AG08396 (cell line): ENCODE measurements around the gene PARVB.

ENCODE experiments used
- DNase-seq: peaks from one replicate; pipeline ENCODE4 v3.0.0; 2012; ENCODE audit warnings: low spot score, mixed read lengths

Gene PARVB

GRCh38 chr22:44089717-44090570 is 65.8 kb downstream of the PARVB start:
- no peak for DNase-seq

GRCh38 chr22:44090571-44090905 is 66.4 kb downstream of the PARVB start:
- DNase-seq: no peak

GRCh38 chr22:44091021-44091721 is 67.1 kb downstream of the PARVB start:
- DNase-seq: no peak

GRCh38 chr22:44091751-44092150 is 67.6 kb downstream of the PARVB start:
- DNase-seq: no peak

- no peak for DNase-seq
Observed at GRCh38 chr22:44092636-44093220, 68.6 kb downstream of the PARVB start.

GRCh38 chr22:44093791-44094190 is 69.7 kb downstream of the PARVB start:
- DNase-seq: no peak

- no peak for DNase-seq
Observed at GRCh38 chr22:44094751-44095302, 70.7 kb downstream of the PARVB start.

- no peak for DNase-seq
Observed at GRCh38 chr22:44096736-44097135, 72.6 kb downstream of the PARVB start.

GRCh38 chr22:44097263-44098020 is 73.3 kb downstream of the PARVB start:
- DNase-seq: no peak

GRCh38 chr22:44098021-44098739 is 74.1 kb downstream of the PARVB start:
- no peak for DNase-seq

GRCh38 chr22:44098966-44099530 is 74.9 kb downstream of the PARVB start:
- DNase-seq: no peak

- DNase-seq: no peak
Observed at GRCh38 chr22:44099696-44100095, 75.6 kb downstream of the PARVB start.

GRCh38 chr22:44100411-44100810 is 76.3 kb downstream of the PARVB start:
- no peak for DNase-seq

- DNase-seq: no peak
Observed at GRCh38 chr22:44102121-44102520, 78.0 kb downstream of the PARVB start.

GRCh38 chr22:44102856-44103255 is 78.8 kb downstream of the PARVB start:
- DNase-seq: no peak

- no peak for DNase-seq
Observed at GRCh38 chr22:44103735-44104480, 79.8 kb downstream of the PARVB start.

GRCh38 chr22:44107340-44107739 is 83.2 kb downstream of the PARVB start:
- no peak for DNase-seq

- no peak for DNase-seq
Observed at GRCh38 chr22:44108076-44108475, 84.0 kb downstream of the PARVB start.

- DNase-seq: no peak
Observed at GRCh38 chr22:44108806-44109385, 84.8 kb downstream of the PARVB start.

GRCh38 chr22:44109416-44109815 is 85.3 kb downstream of the PARVB start:
- DNase-seq: no peak
